DND-41 (cell line): ENCODE data around the gene BBS1.

ENCODE experiments used
- ATAC-seq: fragments of 200-7000 bp; cut with Tn5 transposase; 3 replicates; pipeline ENCODE4 v1.9.1; 2021; ENCODE audit warnings: low read depth; ENCODE audit not compliant: insufficient read depth
- DNase-seq: peaks from one replicate; pipeline ENCODE4 v3.0.0-alpha.2; 2020
- H2AFZ ChIP-seq: 2 replicates; pipeline ENCODE4 v1.6.0; 2012; ENCODE audit warnings: low read depth, low read length
- H3K27ac ChIP-seq: 2 replicates; pipeline ENCODE4 v1.5.1; 2012; ENCODE audit warnings: low read length, inconsistent platforms
- H3K27me3 ChIP-seq: fragments of 200-600 bp; sonication (generic); 2 replicates; pipeline ENCODE4 v1.6.0; 2012; ENCODE audit warnings: low read length, mild to moderate bottlenecking, inconsistent platforms; ENCODE audit not compliant: insufficient read depth, poor library complexity
- H3K36me3 ChIP-seq: 2 replicates; pipeline ENCODE4 v1.5.1; 2012; ENCODE audit warnings: low read length, inconsistent platforms; ENCODE audit not compliant: insufficient read depth
- H3K4me1 ChIP-seq: 2 replicates; pipeline ENCODE4 v1.5.1; 2012; ENCODE audit warnings: mild to moderate bottlenecking, low read length; ENCODE audit not compliant: insufficient read depth
- H3K4me2 ChIP-seq: 2 replicates; pipeline ENCODE4 v1.6.0; 2012; ENCODE audit warnings: mild to moderate bottlenecking, moderate library complexity, low read length, inconsistent platforms; ENCODE audit not compliant: insufficient read depth
- H3K4me3 ChIP-seq, 2 experiments: fragments of 200-600 bp in 1 of 2; shearing (Covaris generic) in 1 of 2; 2 replicates each; pipeline ENCODE4 v1.5.1; 2012 to 2016; ENCODE audit warnings: inconsistent platforms in 2 of 2, low read length in 2 of 2, mild to moderate bottlenecking in 2 of 2, low read depth in 1 of 2, moderate library complexity in 1 of 2
- H3K79me2 ChIP-seq: 2 replicates; pipeline ENCODE4 v1.6.0; 2012; ENCODE audit warnings: low read length, inconsistent platforms; ENCODE audit not compliant: insufficient read depth
- H3K9ac ChIP-seq: 2 replicates; pipeline ENCODE4 v1.6.0; 2012; ENCODE audit warnings: low read depth, mild to moderate bottlenecking, inconsistent platforms, low read length, moderate library complexity
- H3K9me3 ChIP-seq: 2 replicates; pipeline ENCODE4 v1.5.1; 2012; ENCODE audit warnings: low read length, moderate library complexity, mild to moderate bottlenecking, inconsistent platforms; ENCODE audit not compliant: insufficient read depth, severe bottlenecking
- H4K20me1 ChIP-seq: 2 replicates; pipeline ENCODE4 v1.6.0; 2012; ENCODE audit warnings: low read length; ENCODE audit not compliant: insufficient read depth
- CTCF ChIP-seq: IDR thresholded peaks from 2 replicates; pipeline ENCODE4 v1.5.1; 2012; ENCODE audit warnings: borderline replicate concordance, low read length, moderate library complexity, mild to moderate bottlenecking; ENCODE audit not compliant: poor library complexity, severe bottlenecking; ENCODE audit errors: extremely low read depth
- EZH2 ChIP-seq: IDR thresholded peaks from 3 replicates; pipeline ENCODE4 v1.6.1; 2012; ENCODE audit warnings: borderline replicate concordance, low read depth, mild to moderate bottlenecking, moderate library complexity, low read length, inconsistent platforms; ENCODE audit not compliant: severe bottlenecking

The BBS1 gene

GRCh38 chr11:66561178-66561974, 50.9 kb downstream of the BBS1 start:
- H2AFZ ChIP-seq = no peak overlapping the region
- H3K27me3 ChIP-seq = no peaks in the 10 kb centered on the region
- H3K9me3 ChIP-seq = no peaks in the 10 kb centered on the region
- no peak for DNase-seq
- no peak overlapping the region for H3K27ac ChIP-seq
- H3K9ac ChIP-seq = no peak overlapping the region
- no peaks in the 10 kb centered on the region for H3K4me1 ChIP-seq
- no peak overlapping the region for H3K4me3 ChIP-seq
- H4K20me1 ChIP-seq = no peaks in the 10 kb centered on the region
- ATAC-seq = no peak
- no peak for TF ChIP-seq CTCF
- TF ChIP-seq EZH2 = no peak
- no peaks in the 10 kb centered on the region for H3K79me2 ChIP-seq
- no peaks in the 10 kb centered on the region for H3K36me3 ChIP-seq
- H3K4me2 ChIP-seq = no peak overlapping the region

- H3K36me3 ChIP-seq = no peaks in the 10 kb centered on the region
- no peaks in the 10 kb centered on the region for H3K27me3 ChIP-seq
- DNase-seq (no peak), ATAC-seq (no peak)
- H3K79me2 ChIP-seq = no peaks in the 10 kb centered on the region
- no peak for TF ChIP-seq EZH2
- no peak for TF ChIP-seq CTCF
- no peak overlapping the region for H2AFZ ChIP-seq
- no peaks in the 10 kb centered on the region for H3K4me1 ChIP-seq
- H3K27ac ChIP-seq = no peak overlapping the region
- H4K20me1 ChIP-seq = no peaks in the 10 kb centered on the region
- no peak overlapping the region for H3K9ac ChIP-seq
- H3K9me3 ChIP-seq = no peaks in the 10 kb centered on the region
- H3K4me3 ChIP-seq = no peak overlapping the region
- no peak overlapping the region for H3K4me2 ChIP-seq
Measured at GRCh38 chr11:66561975-66562248, 51.5 kb downstream of the BBS1 start.

- ATAC-seq (no peak), DNase-seq (no peak)
- no peak overlapping the region for H3K27ac ChIP-seq
- no peaks in the 10 kb centered on the region for H3K27me3 ChIP-seq
- no peak overlapping the region for H3K4me2 ChIP-seq
- no peaks in the 10 kb centered on the region for H3K9me3 ChIP-seq
- H3K9ac ChIP-seq = no peak overlapping the region
- H3K79me2 ChIP-seq = no peaks in the 10 kb centered on the region
- no peak overlapping the region for H3K4me3 ChIP-seq
- H3K4me1 ChIP-seq = no peaks in the 10 kb centered on the region
- no peaks in the 10 kb centered on the region for H3K36me3 ChIP-seq
- H4K20me1 ChIP-seq = no peaks in the 10 kb centered on the region
- no peak for TF ChIP-seq EZH2
- TF ChIP-seq CTCF = no peak
- H2AFZ ChIP-seq = no peak overlapping the region
Measured at GRCh38 chr11:66562275-66562674, 51.8 kb downstream of the BBS1 start.
